Lung microvascular endothelial cell (primary cell): ENCODE data around the gene MLXIPL. TPM values are rescaled to one million over a fixed set of nuclear protein-coding genes. Genes with fewer than 3 reads are reported as not detected.
"Not testable (repeated sequence)": the region's sequence is repeated elsewhere in the genome, so short reads cannot be mapped to it uniquely, and the experiment has no call there.

Source experiments
- DNase-seq, 2 donors: peaks; one replicate each; pipeline versions ENCODE4 v3.0.0 to v3.0.0-alpha.2; 2010; ENCODE audit warnings: low read depth in 2 of 2
- total RNA-seq: library from RNA; depleted of rRNA; stranded (reverse); fragments of >200 nt; gene quantifications from 2 replicates; pipeline ENCODE4 v1.2.1, GENCODE V29; 2014

MLXIPL gene, protein sequence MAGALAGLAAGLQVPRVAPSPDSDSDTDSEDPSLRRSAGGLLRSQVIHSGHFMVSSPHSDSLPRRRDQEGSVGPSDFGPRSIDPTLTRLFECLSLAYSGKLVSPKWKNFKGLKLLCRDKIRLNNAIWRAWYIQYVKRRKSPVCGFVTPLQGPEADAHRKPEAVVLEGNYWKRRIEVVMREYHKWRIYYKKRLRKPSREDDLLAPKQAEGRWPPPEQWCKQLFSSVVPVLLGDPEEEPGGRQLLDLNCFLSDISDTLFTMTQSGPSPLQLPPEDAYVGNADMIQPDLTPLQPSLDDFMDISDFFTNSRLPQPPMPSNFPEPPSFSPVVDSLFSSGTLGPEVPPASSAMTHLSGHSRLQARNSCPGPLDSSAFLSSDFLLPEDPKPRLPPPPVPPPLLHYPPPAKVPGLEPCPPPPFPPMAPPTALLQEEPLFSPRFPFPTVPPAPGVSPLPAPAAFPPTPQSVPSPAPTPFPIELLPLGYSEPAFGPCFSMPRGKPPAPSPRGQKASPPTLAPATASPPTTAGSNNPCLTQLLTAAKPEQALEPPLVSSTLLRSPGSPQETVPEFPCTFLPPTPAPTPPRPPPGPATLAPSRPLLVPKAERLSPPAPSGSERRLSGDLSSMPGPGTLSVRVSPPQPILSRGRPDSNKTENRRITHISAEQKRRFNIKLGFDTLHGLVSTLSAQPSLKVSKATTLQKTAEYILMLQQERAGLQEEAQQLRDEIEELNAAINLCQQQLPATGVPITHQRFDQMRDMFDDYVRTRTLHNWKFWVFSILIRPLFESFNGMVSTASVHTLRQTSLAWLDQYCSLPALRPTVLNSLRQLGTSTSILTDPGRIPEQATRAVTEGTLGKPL
- total RNA-seq, result not detected in 2 replicates

DNA sequence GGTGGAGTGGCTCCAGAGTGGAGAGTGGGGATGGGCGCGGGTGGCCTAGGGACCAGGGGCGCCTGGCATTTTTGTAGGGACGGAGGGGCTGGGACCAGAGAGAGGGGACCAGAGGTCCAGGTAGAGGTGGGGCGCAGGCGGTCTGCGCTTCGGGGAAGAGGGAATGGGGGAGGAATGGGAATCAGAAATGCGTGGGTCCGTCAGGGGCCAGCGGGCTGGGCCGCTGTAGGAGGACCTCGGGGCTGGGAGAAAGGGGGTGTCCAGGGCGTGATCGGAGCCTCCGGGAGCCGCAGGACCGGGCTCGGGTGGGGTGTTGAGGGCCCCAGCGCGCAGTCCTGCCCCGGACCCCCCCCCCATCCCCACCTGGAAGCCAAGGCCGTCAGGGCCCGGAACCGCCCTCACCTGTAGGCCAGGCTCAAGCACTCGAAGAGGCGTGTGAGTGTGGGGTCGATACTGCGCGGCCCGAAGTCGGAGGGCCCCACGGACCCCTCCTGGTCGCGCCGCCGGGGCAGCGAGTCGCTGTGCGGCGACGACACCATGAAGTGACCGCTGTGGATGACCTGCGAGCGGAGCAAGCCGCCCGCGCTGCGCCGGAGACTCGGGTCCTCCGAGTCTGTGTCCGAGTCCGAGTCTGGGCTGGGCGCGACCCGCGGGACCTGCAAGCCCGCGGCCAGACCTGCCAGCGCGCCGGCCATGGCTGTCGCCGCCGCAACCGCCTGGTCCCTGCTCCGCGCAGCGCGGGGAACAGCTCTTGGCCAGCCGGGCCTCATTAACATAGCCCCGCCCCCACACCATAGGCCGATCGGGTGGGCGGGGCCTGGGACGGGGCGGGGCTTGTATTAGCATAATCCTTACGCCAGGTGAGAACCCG lies at the start of gene MLXIPL:
Gene MLXIPL, minus strand, starts transcription at position 725 of the 871 bp plus-strand sequence. Its CDS starts 30 bp downstream, at position 695.
- DNase-seq, result peak; percentile 43 to 73

DNA sequence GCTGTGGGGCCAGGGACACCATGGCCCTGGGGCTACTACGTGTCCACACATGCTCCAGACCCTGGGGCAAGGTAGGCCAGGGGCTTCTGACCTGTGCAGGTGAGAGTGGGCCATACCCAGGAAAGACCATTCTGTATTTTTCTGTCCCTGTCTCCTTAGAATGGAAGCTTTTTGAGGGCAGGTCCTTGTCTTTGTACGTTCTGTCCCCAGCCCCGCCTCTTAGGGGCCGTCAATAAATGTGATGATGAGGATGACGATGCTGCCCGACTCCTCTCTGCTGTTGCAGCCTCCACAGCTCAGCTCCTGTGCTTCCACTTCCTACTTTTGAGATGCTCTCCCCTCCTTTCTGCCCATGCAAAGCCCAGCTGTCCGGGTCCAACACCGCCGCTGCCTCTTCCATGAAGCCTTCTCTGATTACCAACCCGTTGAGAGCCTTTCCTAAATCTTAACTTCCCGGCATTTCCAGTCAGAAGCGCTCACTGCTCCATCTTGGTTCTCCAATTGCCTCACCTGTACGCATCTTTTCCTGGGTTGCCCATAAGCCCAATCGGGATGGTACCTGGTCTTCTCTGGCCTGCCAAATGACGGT lies 47.6 kb upstream of the MLXIPL start:
- no peak for DNase-seq

DNA sequence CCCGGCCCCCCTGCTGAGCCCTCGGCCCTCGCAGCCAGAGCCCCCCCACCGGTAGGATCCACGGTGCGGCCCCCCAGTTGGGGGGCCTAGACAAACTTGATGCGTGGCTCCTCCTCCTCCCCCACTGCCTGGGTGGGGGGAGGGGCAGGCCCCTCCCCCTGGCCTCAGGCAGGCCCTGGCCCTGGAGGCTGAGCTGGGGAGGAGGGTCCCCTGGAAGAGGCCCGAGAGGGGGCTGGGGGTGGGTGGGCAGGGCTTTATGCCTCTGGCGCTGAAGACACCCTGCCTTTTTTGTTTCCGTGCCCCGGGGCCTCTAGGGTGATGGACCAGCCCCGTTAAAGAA lies 47.0 kb upstream of the MLXIPL start:
- no peak for DNase-seq

DNA sequence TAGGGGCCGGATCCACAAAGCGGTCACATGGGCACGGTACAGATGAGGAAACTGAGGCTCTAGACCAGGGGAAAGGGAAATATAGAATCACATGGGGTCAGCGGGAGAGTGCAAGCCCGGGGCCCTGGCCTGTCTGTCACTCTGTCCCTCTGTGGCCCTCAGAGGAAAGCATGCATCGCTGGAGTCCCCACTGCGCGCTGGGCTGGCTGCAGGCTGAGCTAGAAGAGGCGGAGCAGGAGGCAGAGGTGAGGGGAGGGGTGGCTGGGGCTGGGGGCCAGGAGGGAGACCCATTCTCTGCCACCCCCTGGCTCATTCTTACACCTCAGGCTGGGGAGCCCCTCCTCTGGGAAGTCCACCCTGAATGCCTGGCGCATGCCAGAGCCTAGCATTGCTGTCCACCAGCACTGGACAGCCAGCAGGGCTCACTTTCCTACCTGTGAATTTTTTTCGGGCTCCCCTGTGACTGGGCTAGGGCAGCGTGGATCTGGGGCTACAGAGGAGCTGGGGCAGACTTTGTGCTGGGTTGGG lies 45.6 kb upstream of the MLXIPL start:
- DNase-seq, result no peak

DNA sequence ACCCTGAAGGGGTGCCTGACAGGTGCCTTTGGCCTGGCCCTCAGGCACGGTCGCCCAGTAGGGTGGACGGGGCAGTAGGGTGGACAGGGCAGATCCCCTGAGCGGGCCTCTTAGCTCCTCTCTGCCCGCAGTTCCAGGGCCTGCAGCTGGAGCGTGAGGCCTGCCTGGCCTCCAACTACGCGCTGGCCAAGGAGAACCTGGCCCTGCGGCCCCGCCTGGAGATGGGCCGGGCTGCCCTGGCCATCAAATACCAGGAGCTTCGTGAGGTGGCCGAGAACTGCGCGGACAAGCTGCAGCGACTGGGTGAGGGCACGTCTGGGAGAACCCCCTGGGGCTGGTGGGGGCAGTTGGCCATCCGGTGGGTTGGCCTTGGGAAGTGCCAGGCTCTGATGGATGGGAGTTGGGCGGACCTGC lies 45.0 kb upstream of the MLXIPL start:
- DNase-seq, result no peak

DNA sequence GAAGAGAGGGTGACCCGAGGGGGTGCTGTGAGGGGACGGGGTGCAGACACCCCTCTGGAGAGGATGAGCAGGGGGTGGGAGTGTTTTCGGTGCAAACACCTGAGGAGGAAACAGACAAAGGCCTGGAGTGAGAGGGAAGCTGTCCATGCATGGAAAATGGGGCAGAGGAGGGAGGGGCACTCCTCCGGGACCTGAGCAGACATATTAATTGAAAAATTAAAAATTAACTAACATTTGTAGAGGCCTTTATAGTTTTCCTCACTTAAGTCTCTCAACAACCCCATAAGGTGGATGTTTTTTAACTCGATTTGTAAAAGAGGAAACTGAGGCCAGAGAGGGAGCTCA lies 44.5 kb upstream of the MLXIPL start:
- DNase-seq, result no peak

DNA sequence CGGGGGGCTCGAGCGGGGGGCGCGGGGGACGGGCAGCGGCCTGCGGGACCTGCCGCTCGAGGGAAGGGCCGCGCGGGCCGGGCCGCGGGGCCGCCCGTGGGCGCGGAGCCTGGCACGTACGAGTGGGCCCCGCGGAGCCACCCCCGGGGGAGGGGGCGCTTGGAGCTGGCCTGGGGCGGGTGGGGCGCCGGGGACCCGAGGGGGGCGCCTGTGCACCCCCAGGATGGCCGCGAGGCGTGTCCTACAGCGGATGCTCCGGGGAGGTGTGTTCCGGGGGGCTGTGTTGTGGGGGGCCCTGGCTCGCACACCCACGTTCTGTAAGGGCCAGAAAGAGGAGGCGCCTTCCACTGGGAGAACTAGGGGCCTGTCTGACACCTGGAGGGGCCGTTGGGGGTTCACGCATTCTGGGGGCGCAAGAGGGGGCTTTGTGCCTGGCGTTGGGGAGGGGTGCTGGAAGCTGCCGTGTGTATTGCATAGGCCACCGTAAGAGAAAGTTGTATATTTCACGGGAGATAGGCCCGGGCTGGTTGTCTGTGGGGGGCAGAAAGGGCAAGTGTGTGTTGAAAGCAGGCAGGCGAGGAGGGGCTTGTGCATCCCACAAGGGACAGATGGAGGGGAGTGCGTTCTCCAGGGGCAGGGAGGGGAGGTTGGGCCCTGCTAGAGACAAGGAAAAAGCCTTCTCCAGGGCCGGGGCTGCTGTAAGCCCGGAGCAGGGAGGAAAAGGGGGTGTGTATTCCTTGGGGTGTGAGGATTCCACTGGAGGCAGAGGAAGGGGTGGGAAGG lies 44.0 kb upstream of the MLXIPL start:
- peak in 1 of 2 donors; percentile 17 for DNase-seq

DNA sequence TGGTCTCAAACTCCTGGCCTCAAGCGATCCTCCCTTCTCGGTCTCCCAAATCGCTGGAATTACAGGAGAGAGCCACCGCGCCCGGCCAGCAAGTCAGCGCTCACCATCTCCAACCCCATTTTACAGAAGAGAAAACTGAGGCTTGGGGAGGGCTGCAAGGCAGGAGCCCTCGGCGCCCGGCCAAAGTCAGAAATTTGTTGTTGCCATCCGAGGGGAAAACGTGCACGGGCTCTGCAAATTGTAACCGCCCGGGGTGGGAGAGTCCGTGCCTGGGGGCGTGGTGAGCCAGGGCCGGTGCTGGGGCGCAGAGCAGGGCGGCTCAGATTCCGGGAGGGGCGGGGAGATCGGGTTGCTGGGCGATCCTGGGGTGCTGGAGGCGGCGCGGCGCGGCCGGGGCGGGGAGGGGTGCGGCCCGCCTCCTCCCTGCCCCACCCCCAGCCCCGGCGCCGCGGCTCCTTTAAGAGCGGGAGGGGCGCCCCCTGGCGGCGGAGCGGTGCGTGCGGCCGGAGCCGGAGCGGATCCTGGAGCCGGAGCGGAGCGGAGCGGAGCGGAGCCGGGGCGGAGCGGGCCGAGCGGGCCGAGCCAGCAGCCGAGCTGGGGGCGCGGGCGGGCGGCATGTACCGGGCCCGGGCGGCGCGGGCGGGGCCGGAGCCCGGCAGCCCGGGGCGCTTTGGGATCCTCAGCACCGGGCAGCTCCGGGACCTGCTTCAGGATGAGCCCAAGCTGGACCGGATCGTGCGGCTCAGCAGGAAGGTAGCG lies 43.2 kb upstream of the MLXIPL start, which contains the start of gene VPS37D:
Gene VPS37D, plus strand, starts transcription at position 488 of the 759 bp plus-strand sequence. Its CDS starts 128 bp downstream, at position 616.
- DNase-seq, result peak; percentile 80 to 89

DNA sequence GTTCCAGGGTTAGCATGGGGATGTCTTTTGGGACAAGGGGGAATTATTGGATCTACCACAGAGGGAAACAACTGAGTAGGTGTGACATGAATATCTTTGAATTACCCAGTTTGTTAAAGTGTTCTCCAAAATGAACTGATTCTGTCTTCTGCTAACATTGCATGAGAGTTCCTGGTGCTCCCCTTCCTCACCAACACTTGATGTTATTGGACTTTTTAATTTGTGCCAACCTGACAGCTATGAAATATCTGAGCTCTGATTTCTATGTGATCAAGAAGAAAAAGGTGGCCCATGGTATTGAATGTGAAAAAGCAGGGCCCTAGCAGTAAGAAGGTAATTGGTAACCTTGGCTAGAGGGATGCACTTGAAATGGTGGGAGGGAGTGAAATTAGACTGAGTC lies 38.7 kb upstream of the MLXIPL start:
- DNase-seq, result no peak

DNA sequence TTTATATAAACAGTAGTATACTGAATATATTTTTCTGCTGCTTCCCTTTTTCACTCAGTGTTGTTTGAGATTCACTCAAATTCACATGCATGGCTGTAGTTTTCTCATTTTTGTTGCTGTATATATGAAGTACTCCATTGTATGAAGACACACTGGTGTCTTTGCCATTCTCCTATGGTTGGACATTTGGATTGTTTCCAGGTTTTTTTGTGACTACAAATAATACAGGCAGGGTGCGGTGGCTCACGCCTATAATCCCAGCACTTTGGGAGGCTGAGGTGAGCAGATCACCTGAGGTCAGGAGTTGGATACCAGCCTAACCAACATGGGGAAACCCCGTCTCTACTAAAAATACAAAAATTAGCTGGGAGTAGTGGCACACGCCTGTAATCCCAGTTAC lies 36.3 kb upstream of the MLXIPL start:
- DNase-seq, result not testable (repeated sequence)

DNA sequence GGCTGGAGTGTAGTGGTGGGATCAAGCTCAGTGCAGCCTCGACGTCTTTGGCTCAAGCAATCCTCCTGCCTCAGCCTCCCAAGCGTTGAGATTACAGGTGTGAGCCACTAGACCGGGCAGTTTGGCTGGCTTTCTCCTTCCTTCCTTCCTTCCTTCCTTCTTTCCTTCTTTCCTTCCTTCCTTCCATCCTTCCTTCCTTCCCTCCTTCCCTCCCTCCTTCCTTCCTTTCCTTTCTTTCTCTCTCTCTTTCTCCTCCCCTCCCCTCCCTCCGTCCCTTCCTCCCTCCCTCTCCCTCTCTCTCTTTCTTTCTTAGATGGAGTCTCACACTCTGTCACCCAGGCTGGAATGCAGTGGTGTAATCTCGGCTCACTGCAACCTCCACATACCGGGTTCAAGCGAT lies 35.7 kb upstream of the MLXIPL start:
- DNase-seq, result no peak

DNA sequence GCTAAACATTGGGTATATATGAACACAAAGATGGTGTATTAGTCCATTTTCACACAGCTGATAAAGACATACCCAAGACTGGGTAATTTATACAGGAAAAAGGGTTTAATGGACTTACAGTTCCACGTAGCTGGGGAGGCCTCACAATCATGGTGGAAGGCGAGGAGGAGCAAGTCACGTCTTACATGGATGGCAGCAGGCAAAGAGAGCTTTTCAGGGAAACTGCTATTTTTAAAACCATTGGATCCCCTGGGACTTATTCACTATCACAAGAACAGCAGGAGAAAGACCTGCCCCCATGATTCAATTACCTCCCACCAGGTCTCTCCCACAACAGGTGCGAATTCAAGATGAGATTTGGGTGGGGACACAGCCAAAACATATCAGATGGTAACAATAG lies 31.0 kb upstream of the MLXIPL start:
- DNase-seq, result not testable (repeated sequence)

DNA sequence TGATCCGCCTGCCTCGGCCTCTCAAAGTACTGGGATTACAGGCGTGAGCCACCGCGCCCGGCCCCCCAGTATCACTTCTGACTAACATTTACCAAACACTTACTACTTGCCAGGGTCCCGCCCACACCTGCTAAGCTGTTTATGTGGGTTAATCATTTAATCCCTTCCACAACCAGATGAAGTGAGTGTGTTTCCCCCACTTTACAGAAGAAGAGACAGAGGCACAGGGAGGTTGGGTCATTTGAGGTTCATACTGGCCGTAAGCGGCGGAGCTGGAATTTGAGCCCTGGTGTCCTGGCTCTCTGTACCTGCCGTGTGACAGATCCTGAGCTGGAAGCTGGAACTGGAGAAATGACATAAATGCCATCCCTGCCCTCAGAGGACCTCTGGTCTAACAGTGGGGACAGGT lies 28.2 kb upstream of the MLXIPL start:
- DNase-seq, result no peak

DNA sequence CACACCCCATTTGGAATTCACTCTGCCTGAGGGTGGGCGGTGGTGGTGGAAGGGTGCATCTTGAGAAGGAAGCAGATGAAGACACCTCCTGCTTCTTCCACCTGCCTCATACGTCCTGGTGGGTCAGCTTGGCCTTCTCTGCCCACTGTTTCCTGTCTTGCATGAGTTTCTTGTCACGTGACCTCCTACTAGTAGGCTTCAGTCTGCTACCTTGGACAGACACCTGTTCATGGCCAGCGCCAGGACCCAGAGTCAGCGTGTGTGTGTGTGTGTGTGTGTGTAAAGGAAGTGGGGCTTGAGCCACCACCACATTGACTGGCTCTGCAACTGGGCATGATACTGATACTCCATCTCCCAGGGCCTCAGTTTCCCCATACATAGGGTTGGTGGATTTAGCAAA lies 26.2 kb upstream of the MLXIPL start:
- DNase-seq, result no peak

DNA sequence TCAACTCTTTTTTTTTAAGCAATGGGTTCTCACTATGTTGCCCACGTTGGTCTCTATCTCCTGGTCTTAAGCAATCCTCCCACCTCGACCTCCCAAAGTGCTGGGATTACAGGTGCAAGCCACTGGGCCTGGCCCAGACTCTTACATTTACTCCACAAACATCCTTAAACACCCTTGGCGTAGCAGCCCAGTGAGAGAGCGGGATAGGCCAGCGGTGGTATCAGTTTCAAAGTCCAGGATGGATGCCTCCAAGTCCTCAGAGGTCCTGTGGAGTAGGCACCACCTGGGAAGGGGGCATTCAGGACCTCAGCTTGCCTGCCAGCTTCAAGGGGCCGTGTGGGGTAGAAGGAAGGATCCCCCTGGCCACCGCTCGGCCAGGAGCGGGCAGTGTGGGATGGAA lies 25.3 kb upstream of the MLXIPL start:
- no peak for DNase-seq

DNA sequence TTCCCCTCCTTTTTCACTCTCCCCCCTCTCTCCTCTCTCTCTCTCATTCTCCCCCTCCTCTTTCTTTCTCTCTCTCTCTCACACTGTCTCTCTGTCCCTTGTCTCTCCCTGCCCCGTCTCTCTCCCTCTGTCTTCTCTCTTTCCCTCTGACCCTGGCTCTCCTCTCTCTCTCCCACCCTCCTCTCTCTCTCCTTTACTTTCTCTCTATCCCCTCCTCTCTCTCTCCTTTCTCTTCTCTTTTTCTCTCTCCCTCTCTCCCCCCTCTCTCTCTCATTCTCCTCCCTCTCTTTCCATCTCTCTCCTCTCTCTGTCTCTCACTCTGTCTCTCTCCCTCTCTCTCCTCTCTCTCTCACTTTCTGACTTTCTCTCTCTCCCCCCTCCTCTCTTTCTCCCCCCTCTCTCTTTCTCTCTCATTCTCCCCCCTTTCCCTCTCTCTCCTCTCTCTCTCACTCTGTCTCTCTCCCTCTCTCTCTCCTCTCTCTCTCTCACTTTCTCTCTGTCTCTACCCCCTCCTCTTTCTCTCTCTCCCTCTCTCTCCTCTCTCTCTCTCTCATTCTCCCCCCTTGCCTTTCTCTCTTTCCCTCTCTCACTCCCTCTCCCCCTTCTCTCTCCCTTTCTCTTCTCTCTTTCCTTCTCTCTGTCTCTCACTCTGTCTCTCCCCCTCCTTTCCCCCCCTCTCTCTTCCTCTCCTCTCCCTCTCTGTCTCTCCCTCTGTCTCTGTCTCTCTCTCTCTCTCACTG lies 24.4 kb upstream of the MLXIPL start:
- DNase-seq, result no peak

DNA sequence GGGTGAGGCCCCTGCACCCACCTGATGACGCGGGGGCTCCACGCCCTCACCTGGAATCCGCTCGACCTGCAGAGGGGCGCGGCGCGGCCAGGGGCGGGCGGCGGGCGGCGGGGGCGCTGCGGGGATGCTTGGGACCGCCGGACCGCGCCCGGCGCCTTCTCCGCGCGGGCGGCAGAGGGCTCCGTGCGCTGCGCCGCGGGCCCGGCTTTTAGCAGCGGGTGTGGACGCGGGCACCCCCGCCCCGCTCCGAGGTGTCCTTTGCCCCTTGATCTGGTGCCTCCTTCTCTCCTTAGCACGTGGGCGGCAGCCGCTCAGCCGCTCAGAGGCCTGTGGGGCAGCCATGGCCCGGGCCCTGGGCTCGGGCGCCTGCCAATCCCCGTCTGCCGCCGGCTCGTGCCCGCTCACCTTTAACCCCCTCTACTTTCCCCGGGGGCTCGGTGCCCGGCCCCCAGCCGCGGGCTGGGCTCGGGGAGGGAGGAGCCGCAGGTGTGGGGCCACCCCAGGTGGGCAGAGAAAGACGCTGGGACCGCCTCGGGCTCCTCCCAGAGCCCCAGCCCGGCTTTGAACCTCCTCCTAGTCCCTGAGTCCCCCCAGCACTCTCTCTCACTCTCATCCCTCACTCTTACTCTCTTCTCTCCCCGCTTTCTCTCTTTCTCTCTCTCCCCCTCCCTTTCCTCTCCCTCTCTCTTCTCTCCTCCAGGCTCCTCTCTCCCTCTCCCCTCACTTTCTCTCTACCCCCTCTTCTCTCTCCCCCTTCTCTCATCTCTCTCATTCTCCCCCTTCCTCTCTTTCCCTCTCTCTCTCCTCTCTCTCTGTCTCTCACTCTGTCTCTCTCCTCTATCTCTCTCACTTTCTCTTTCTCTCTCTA lies 23.6 kb upstream of the MLXIPL start:
- no peak for DNase-seq
